ENCODE results near the gene PLPP1. TPM values are rescaled to one million over a fixed set of nuclear protein-coding genes. Genes with fewer than 3 reads are reported as not detected.
A peak's percentile ranks its signal among the peaks of the same experiment; 100 is the strongest.

Gene PLPP1
- total and polyA plus RNA-seq, 2 of the 8 experiments (the other 6 are each of a cell fraction or from before 2014, with no cell fraction given), result 43.7 to 91.3 TPM

DNA sequence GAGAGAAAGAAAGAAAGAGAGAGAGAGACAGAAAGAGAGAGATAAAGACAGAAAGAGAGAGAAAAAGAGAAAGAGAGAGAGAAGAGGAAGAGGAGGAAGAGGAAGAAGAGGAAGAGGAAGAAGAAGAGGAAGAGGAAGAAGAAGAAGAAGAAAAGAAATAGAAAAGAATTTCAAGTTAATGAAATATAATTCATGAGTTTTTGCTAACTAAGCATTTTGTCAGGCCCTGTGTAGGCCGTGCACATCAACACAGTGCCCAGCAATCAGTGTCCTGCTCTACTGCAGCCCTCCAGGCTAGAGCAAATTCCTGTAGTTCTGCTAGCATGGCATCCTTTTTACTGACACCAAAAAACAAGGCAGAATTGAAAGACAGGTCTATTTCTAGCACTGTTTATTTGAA is 62.1 kb downstream of the PLPP1 start:
- no peak overlapping the region for H2AK5ac ChIP-seq (ENCODE audit: low read depth, low read length)
- H4K91ac ChIP-seq (replicated peaks; ENCODE audit: insufficient read length, low read length), result no peak overlapping the region
- no peak for DNase-seq (ENCODE audit: low read depth in 1 of 2, low spot score in 2 of 2)
- POLR2A ChIA-PET (ENCODE audit: partially characterized antibody), result no interaction called here
- H3K4ac ChIP-seq (replicated peaks; ENCODE audit: insufficient read length, low read depth, low read length), result no peak overlapping the region
- no peaks in the 10 kb centered on the region for H3K27me3 ChIP-seq (replicated peaks in 1 of 4; ENCODE audit: control insufficient read depth in 3 of 4, extremely low read depth in 1 of 4, insufficient read depth in 3 of 4, low read length in 3 of 4)
- FAIRE-seq, result no peak
- peaks cover 0 to 3% (median under 1%) of the 10 kb centered on the region in 4 experiments; a peak in 3 of 7 replicates for H3K4me1 ChIP-seq (replicated peaks in 1 of 4; ENCODE audit: control insufficient read depth in 3 of 4, insufficient read depth in 4 of 4, low read length in 3 of 4)
- CTCF ChIA-PET (ENCODE audit: partially characterized antibody), result interaction anchor here (0.7 to 1.1 kb wide), 2 partner anchors 67 to 219 kb away, joined by 3 read pairs; no protein-coding TSS in a partner anchor
- no peak overlapping the region for H3K27ac ChIP-seq (ENCODE audit: low read depth, low read length)
- no peak overlapping the region for H2BK5ac ChIP-seq (ENCODE audit: low read depth, low read length)
- WGBS, 2 experiments (ENCODE audit: extremely low coverage in 1 of 2, insufficient coverage in 1 of 2, insufficient read length in 1 of 2, insufficient replicate concordance in 2 of 2, low coverage in 1 of 2, low lambda C conversion rate in 2 of 2, missing lambda C conversion rate in 1 of 2), result 93% methylated on average over 1 of the region's 1 CpG; no CpG with 5 or more reads in 1 of the 2 experiments
- H2BK15ac ChIP-seq (ENCODE audit: low read length), result no peak overlapping the region
- no peak overlapping the region for H3K9ac ChIP-seq (replicated peaks in 1 of 4; ENCODE audit: extremely low read depth in 1 of 4, low read depth in 3 of 4, low read length in 3 of 4)
- TF ChIP-seq GTF2F1 (IDR thresholded peaks at IDR 0.05; ENCODE audit: borderline replicate concordance, low read depth, low read length) (no peak), MAFK (IDR thresholded peaks at IDR 0.05; ENCODE audit: low read depth, low read length) (peak; percentile 65; the same call in 1 of the 2 replicates)
- no peak overlapping the region for H3K4me2 ChIP-seq (ENCODE audit: insufficient read depth in 1 of 2, low read depth in 2 of 2, low read length in 2 of 2)
- H2BK20ac ChIP-seq (ENCODE audit: low read length), result no peak overlapping the region
- H3K23me2 ChIP-seq (ENCODE audit: low read depth, low read length), result no peaks in the 10 kb centered on the region
- peaks cover 1 to 21% (median 4%) of the 10 kb centered on the region in 4 experiments; a peak in 3 of 8 replicates for H3K36me3 ChIP-seq (ENCODE audit: control insufficient read depth in 2 of 4, insufficient read depth in 4 of 4, low read length in 3 of 4)
- H3K23ac ChIP-seq (ENCODE audit: insufficient read length), result no peak overlapping the region
- no peak overlapping the region for H2BK120ac ChIP-seq (replicated peaks; ENCODE audit: low read depth, low read length)
- no peak overlapping the region for H4K5ac ChIP-seq (ENCODE audit: insufficient read length, low read depth, low read length)
- H3K4me3 ChIP-seq (ENCODE audit: extremely low read depth in 1 of 4, insufficient read depth in 2 of 4, low read depth in 3 of 4, low read length in 4 of 4), result no peak overlapping the region
- no peak overlapping the region for H3K18ac ChIP-seq (ENCODE audit: extremely low read depth, low read length)
- H3K9me3 ChIP-seq (ENCODE audit: insufficient read depth in 2 of 2, low read depth in 1 of 2, low read length in 1 of 2), result no peaks in the 10 kb centered on the region
- no peak overlapping the region for H4K8ac ChIP-seq (ENCODE audit: extremely low read depth, insufficient read depth, low read length)
- no peak overlapping the region for H3K14ac ChIP-seq (ENCODE audit: insufficient read length)
- no peak overlapping the region for H2BK12ac ChIP-seq (ENCODE audit: low read depth, low read length)
- peaks cover 2% of the 10 kb centered on the region; the same call in 1 of the 2 replicates for H3K79me1 ChIP-seq (ENCODE audit: low read depth, low read length)
- no peak overlapping the region for H3K56ac ChIP-seq (replicated peaks; ENCODE audit: insufficient read length, low read depth, low read length)
- H3K79me2 ChIP-seq (ENCODE audit: control insufficient read depth in 1 of 2, insufficient read depth in 2 of 2, low read length in 2 of 2), result peaks cover 0 to 81% of the 10 kb centered on the region in 2 experiments; a peak in 2 of 4 replicates
- no peak overlapping the region for H2AFZ ChIP-seq (ENCODE audit: low read length)
- peaks cover 0 to 2% of the 10 kb centered on the region in 2 experiments for H4K20me1 ChIP-seq (replicated peaks in 1 of 2; ENCODE audit: control insufficient read depth in 1 of 2, insufficient read depth in 2 of 2, low read length in 2 of 2)

Measured in H1 (cell line).